ENCODE data around the gene ADAMTS17.
"Not testable (repeated sequence)": the region's sequence is repeated elsewhere in the genome, so short reads cannot be mapped to it uniquely, and the experiment has no call there.

Gene ADAMTS17

GRCh38 chr15:99983171-99983885, 358.4 kb downstream of the ADAMTS17 start:
- DNase-seq: no peak

GRCh38 chr15:99982662-99983061, 359.1 kb downstream of the ADAMTS17 start:
- no peak for DNase-seq

DNA sequence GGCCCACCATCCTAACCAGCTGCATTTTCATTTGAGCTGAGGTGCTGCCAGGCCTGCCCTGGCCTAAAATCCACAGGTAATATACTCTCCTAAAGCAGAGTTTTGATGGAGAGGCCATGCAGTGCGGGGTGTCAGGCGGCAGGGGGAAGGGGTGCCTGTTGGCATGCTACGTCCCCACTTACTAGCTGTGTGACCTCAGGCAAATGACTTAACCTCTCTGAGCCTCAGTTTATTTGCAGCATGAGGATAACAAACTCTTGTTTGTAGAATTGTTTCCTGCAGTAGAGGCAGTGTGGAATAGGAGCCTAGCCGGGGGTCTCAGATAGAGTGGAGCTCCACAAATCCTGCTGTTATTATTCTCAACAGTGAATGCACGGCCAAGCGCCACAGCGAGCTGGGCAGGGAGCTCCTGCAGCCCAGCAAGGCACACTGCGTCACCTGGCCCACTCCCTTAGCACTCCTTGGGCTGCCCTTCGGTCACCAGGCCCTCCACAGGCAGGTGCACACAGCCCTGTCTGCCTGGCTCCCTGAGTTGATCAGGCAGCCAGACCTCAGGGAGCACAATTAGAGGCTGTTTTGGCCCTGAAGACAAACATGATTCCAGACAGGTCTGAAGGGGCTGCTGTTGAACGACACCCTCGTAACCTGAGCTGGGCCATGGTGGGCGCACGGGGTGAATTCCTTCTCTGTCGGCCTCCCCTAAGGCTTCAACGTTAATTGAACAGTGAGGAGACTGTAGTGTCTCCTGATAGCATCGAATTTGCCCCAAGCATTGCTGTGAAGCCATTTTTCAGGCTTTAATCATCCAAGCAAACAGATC, 359.7 kb downstream of the ADAMTS17 start:
- DNase-seq: no peak

GRCh38 chr15:99981191-99981647, 360.6 kb downstream of the ADAMTS17 start:
- no peak for DNase-seq

GRCh38 chr15:99980752-99981151, 361.0 kb downstream of the ADAMTS17 start:
- DNase-seq: no peak

- not testable (repeated sequence) for DNase-seq
Measured at GRCh38 chr15:99979886-99980285, 361.9 kb downstream of the ADAMTS17 start.

DNA sequence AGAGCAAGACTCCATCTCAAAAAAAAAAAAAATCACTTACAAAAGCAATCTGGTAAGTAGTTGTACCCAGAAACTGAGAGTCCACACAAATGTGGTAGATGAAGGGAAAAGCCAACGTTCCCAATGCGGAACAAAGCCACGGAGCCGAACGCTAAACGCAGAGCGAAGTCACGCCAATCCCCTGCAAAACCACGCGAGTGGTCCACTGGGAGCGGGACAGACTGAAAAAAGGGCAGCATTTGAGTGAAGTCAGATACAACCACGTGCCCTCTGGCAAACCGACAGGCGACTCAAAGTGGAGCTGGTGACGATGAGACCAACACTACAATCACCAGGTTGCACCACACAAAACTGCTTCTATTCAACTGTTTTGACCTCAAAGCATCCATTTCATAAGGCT, 362.4 kb downstream of the ADAMTS17 start:
- DNase-seq: no peak

DNA sequence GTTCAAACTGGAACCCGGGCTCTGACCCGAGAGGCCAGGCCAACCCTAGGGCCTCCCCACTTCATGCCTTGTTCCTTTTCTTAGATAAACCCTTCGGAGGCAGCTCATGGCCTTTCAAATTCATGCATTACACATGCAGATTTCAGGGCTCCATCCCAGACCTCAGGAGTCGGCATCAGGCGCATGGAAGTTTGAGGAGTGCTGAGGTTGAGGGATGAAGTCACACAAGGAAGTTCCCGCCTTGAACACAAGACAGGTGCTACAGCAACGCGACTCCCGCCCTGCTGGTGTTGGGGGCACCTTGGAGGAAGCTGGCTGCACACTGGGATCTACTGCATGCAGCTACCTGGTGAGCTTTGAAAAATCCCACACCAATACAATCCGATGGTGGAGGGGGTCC, 363.3 kb downstream of the ADAMTS17 start:
- no peak for DNase-seq

DNA sequence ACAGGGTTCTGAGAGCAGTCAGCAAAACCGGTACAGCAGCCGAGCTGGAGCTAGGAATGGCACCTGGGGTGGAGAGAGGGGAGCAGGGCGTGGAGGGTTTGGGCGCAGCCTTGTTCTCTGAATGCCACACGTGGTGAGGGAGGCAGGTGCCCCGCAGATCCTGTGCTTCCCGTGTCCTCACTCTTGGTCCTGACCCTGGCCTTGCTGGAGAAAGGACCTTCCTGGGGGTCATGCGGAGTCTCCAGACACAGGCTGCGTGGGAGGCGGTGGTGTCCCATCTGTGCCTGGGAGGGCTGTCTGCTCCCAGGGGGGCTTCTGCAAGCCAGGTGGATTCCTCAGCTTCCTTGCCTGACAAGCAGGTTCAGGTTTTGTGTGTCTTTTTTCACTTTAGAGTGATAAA, 363.8 kb downstream of the ADAMTS17 start:
- DNase-seq: no peak

DNA sequence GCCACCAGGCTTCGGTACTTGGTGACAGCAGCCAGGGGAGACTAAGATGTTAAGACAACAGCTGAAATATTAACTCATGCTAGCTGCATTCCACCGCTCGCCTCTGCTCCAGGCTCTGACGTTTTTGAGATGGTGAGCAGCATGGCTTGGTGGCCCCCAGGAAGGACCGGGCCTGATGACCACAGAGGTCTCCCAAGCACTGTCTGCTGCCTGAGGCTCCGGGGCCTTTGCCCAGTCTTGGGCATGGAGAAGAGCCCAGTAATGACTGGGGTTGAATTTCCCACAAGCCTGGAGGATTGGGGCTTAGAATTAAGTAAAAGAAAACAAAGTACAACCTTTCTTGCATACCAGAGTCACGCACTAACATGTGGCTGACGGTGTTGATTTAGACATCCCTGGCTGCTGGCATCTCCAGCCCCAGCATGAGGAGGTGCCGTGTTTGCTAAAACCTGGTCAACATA, 364.9 kb downstream of the ADAMTS17 start:
- DNase-seq: no peak

GRCh38 chr15:99976000-99976399, 365.8 kb downstream of the ADAMTS17 start:
- DNase-seq: no peak

DNA sequence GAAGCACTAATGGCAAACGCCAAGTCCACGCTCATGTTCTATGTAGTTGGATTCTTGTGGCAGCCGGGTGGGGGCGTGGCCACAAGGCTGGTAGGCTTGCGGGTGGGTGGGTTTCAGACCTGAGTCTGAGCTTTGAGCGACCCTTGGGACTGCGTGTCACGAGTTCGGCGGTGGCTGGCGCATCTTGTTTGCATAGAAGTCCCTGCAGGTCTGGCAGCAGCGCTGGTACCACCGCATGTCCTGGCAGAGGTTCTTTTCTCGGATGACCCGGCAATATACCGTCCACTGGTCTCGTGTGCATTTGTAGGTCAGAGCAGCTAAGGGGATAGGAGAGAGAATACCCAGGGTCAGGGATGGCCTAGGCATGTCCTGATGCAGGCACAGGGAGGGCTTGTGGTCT, 367.5 kb downstream of the ADAMTS17 start:
- no peak for DNase-seq

DNA sequence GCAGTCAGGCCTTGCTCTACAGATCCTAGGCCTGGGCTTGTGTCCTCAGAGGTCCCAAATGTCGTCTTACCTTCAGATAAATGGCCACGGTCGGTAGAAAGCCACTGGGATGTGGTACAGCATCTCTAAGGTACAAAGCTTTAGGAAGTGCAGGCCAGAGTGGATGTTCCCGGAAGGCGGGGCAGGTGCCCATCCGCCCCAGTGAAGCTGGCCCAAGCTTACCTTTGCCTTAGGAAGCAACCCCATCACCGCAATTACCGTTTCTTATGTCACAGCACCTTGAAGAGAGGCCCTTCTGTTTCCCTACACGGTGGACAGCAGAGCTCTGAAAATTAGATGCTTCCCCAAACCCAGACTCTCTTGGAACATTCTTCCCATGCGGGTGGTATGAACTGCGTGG, 368.4 kb downstream of the ADAMTS17 start:
- DNase-seq: no peak

- DNase-seq: no peak
Measured at GRCh38 chr15:99970891-99971430, 370.8 kb downstream of the ADAMTS17 start.

DNA sequence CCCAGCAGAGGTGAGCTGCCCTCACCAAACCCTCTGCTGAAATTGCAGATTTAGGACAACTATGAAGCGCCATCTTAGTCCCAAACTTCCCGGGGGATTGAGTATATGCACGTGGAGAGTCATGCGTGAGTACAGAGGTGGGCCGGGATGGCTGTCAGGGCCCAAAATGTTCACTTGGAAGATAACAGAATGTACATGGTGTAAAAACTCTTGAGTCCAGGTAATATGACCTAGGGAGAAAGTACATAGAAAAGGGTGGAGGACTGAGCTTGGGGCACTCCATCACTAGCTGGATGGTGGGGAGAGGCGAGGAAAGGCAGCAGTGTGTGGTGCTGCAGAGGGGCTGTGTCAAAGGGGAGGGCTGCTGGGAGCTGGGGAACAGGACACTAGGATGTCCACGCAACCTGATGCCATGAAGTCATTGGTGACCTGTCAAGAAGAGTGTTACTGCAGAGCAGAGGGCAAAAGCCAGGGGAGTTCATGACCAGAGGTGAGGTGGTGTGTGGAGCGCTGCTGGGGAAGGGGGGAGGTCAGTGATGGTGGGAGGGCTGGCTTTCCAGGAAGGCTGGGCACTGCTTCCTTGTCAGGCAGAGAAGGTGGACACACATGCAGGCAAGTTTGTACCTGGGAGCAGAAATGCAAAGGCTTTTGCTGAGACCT, 372.4 kb downstream of the ADAMTS17 start:
- DNase-seq: no peak

GRCh38 chr15:99967841-99968371, 373.9 kb downstream of the ADAMTS17 start:
- DNase-seq: no peak

GRCh38 chr15:99966815-99967214, 375.0 kb downstream of the ADAMTS17 start:
- DNase-seq: no peak

DNA sequence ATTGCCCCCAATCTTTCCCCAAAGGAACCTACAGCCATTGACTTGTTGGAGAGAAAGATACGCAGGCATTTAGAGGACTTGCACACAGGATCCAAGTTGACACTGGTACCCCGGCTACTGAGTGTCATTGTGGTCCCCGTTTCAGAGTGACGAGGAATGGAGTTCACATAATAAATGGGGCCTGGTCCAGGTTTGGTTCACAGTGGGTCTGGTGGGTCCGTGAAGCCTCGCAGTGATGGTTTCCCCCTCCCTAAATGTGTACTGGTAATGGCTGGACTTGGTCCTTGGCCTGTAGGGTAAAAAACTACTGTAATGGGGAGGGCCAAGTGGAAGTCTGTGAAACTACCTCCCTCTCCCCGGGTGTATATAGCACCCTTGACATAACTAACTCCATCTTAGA, 376.4 kb downstream of the ADAMTS17 start:
- DNase-seq: no peak

DNA sequence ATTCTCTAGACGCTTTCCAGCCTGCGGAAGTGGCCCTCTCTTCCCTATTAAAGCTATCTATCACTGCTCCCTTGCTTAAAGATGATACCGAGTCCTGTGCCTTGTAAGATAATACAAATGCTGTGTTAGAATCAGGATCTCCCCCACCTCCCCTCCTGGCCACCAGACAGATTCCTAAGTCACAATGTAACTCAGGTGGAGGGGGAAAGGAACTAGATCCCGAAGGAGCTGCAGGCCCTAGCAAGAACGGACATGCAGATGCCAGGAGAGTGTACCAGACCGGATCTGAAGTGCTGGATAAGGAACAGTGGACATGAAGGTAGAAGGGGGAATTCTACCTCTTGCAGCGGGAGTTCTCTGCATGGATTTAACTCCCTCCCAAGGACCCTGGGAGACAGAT, 377.8 kb downstream of the ADAMTS17 start:
- DNase-seq: no peak

- no peak for DNase-seq
Measured at GRCh38 chr15:99963096-99963825, 378.5 kb downstream of the ADAMTS17 start.

GRCh38 chr15:99962006-99962561, 379.7 kb downstream of the ADAMTS17 start:
- DNase-seq: no peak

DNA sequence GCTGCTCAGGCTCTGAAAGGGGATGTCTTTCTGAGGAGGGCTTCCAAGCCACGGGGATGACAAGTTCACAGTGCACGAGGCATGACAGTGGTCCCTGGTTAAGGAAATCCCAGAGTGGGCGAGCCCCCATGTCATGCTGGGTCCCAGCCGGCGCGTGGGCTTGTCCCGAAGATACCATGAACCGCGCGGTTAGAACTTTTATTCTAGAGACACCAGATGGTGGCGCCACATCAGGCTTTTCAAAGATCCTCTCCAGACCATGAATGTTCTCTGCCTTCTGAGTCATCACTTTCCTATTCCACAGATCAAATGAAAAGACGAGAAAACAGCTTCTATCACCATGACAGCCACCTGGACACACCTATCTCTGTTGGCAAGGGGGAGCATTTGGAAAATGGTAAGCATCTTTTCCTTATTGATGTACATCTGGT, 380.7 kb downstream of the ADAMTS17 start:
- no peak for DNase-seq

All from activated T-cell treated with anti-CD3 and anti-CD28 coated beads, Interleukin-2, amount 50 U/mL, for 1 hour (primary cell).